GM19372 (cell line): ENCODE results near the gene MAGI2.

Experiments
- ATAC-seq: cut with Tn5 transposase; IDR thresholded peaks from one replicate; pipeline ENCODE4 v1.9.1; 2021; ENCODE audit warnings: mild to moderate bottlenecking, low read depth, moderate library complexity; ENCODE audit not compliant: unreplicated experiment

MAGI2 gene

GRCh38 chr7:78473571-78474301, 979.7 kb downstream of the MAGI2 start:
- ATAC-seq = no peak

GRCh38 chr7:78473021-78473420, 980.4 kb downstream of the MAGI2 start:
- no peak for ATAC-seq

DNA sequence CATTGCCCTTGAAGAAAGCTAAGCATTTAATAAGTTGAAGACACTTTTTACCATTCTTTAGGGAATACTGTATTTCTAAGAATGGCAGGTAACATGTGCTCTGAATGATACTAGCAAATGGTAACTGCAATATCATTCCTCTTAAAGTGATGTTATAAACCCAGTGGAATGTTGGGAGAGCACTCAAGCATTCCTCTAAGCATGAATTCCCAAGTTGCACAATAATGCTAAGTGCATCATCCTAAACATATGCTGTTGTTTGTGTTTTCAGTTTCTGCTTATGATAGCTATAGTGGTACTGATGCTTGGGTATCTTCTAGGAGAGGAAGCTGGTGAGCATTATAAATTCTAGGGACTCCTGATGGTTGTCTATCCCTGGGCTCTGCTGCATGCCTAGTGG, 980.9 kb downstream of the MAGI2 start:
- ATAC-seq = no peak

- ATAC-seq = no peak
Observed at GRCh38 chr7:78465894-78466293, 987.6 kb downstream of the MAGI2 start.

DNA sequence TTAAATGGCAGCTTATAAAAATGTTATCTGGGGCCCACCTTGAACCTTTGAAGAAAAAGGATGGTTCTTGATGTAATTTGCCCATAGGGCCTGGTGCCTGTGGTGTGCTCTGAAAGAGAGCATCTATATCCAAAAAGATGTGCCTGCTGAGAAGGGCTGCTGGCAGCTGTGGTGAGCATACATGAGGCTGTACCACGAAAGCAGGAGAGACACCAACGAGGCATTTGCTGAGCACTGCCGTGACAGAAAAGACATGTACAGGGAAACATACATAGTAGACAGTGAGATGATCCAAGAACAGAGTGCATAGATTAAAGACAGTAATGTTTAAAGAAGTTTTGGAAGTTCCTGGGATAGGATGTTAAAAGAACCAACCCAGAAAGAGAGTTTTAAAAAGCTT, 990.4 kb downstream of the MAGI2 start:
- ATAC-seq = no peak

DNA sequence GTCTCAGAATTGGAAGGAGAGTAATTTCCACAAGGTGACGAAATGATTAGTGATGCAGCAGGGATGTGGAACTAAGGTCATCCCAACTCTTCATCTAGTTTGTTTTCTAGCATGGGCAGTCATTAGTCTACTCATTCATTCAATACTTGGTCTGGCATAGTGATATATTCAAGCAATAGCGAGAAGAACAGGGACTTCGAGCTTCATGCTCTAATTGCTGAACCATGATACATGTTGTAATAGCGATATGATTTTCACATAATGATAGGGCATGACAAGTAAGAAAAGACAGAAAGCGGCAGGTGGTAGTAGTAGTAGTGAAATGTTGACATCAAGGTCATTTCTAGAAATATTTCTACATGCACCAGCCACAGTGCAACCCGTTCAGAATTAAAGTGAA, 1002.8 kb downstream of the MAGI2 start:
- no peak for ATAC-seq

- no peak for ATAC-seq
Observed at GRCh38 chr7:78448911-78449310, 1004.6 kb downstream of the MAGI2 start.

GRCh38 chr7:78444267-78444666, 1009.2 kb downstream of the MAGI2 start:
- no peak for ATAC-seq

DNA sequence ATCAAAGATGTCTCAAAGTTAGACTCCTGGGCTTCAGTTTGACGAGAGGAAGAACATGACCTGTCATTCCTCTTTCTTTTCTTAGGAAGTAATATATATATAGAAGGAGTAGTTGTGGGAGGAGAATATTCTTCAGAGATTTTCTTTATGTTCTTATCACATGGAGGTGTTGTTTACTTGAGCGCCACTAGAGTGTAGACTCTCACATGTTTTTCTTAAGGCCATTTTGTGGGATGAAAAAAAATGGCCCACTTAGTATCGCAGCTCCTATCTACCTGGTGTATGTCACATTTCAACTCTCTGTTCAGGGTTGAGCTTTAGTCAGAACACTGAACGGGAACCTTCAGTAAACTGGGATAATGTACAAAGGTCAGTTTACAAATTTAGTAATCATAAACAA, 1009.7 kb downstream of the MAGI2 start:
- ATAC-seq = no peak

- no peak for ATAC-seq
Observed at GRCh38 chr7:78441737-78442136, 1011.7 kb downstream of the MAGI2 start.

DNA sequence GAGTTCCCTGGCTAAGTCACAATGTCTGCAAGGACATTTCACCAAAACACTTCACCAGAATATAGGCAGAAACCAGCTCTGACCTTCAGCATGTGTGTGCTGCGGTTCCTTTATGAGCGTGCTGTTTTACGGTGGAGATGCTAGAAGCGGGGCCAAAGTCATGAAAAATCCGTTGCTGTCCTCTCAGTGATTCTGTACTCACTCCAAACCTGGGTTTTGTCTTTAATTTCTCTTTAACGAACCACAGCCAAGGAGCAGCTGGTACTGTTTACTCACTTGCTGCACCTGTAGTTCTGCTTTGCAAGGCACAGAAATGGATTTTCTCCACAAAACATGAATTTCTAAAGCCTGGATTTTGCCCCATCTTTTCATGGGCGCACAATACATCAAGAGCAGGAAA, 1015.0 kb downstream of the MAGI2 start:
- ATAC-seq = no peak

GRCh38 chr7:78437118-78437517, 1016.3 kb downstream of the MAGI2 start:
- ATAC-seq = no peak

DNA sequence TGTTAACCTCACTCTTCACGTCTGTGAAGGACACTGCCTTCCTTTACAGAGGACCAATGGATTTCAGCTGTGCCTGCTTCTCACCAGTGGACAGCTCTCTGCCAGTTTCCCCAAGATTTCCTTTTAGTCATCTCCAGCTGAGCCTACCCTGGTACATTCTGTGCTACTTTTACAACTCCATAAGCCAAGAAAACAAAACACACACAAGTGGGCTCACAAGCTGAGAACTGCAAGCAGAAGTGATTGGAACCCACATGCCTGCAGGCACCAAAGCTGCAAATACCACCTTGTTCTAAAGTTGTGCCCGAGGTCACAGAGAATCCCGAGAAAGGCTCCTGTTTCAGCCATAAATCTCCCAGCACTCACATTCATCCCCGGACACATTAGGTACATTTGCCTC, 1018.1 kb downstream of the MAGI2 start:
- no peak for ATAC-seq

DNA sequence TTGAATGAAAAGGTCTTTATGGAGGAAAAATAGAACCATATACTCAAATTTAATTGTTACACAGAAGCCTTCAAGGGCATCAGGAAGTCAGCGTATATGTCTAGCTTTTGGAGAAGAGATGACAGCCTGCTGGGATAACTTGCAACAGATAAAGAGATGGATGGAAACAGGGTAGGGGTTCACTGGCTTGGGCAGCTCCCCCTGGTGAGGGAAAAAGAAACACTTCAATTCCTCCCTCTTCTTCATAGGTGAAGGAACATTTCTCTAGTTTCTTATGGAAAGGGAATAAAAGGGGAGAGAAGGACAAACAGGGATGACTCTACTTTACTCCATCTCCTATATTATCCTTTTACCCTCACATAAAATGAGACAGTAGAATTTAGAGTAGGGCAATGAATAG, 1019.2 kb downstream of the MAGI2 start:
- ATAC-seq = no peak

- no peak for ATAC-seq
Observed at GRCh38 chr7:78433421-78433820, 1020.0 kb downstream of the MAGI2 start.

DNA sequence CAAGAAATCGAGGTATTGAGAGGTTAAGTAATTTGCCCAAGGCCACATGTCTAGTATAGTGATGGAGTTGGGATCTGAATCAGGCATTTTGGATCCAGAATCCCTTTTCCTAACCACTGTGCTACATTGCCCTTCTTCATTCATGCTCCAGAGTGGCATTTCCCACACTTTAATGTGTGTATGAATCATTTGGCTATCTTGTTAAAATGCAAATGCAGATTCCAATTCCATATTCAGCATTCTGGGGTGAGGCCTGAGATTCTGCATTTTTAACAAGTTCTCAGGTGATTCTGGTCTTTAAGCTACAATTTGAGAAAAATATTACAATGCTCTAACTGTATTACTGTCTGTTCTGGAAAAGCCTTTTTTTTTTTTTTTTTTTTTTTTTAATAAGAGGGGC, 1023.6 kb downstream of the MAGI2 start:
- no peak for ATAC-seq

DNA sequence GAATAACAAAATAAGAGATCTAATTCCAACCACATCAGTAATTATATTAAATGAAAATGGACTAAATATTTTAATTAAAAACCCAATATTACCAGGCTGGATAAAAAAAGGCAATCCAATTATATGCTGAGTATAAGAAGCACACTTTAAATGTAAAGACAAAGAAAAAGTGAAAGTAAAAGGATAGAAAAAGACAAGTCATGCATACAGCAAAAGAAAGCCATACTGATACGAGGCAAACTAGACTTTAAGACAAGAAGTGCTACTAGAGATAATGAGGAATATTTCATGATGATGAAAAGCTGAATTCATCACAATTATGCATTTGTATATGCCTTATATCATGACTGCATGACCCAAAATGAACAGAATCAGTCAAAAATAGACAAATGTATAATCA, 1026.3 kb downstream of the MAGI2 start:
- ATAC-seq = no peak

- no peak for ATAC-seq
Observed at GRCh38 chr7:78420001-78420400, 1033.5 kb downstream of the MAGI2 start.

GRCh38 chr7:78417180-78417853, 1036.2 kb downstream of the MAGI2 start:
- ATAC-seq = no peak

DNA sequence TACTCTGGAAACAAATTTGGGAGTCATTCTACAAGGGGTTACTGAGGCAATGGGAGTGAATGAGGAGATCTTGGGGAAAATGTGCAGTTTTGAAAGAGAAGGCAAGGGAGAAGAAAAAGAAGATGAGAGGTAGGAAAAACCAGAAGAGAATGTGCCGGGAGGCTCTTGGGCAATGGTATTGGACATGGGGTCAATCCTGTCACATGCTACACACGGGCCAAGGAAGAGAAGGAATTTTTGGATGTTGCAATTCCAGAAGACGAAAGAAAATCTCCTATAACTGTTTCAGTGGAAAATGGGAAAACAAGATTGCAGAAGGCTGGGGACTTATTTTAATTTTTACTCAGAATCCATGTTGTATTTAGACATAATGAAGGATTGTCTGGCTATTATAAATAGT, 1039.9 kb downstream of the MAGI2 start:
- ATAC-seq = no peak

- no peak for ATAC-seq
Observed at GRCh38 chr7:78412216-78412858, 1041.1 kb downstream of the MAGI2 start.

- no peak for ATAC-seq
Observed at GRCh38 chr7:78407031-78407430, 1046.4 kb downstream of the MAGI2 start.
